Measurements from ENCODE around the gene STX3.

GRCh38 chr11:59710136-59710847 lies 44.9 kb upstream of the STX3 start:
- no peak for TF ChIP-seq CTCF (IDR thresholded peaks at IDR 0.05)
- TF ChIP-seq POLR2A (IDR thresholded peaks at IDR 0.05), result no peak
